ENCODE results near the gene MNS1. TPM values are rescaled to one million over a fixed set of nuclear protein-coding genes. Genes with fewer than 3 reads are reported as not detected.

The MNS1 gene
- total RNA-seq, 1 experiment from 2014 or later: 4.3 TPM

- Histone ChIP-seq H2AFZ (ENCODE audit: low read length) (no peak overlapping the region), H3K79me2 (ENCODE audit: low read length) (no peaks in the 10 kb centered on the region), H3K4me3 (ENCODE audit: low read length) (no peak overlapping the region), H3K9me3 (ENCODE audit: low read length) (no peaks in the 10 kb centered on the region), H3K9ac (ENCODE audit: low read length) (no peak overlapping the region), H3K4me2 (ENCODE audit: low read length) (no peak overlapping the region), H4K20me1 (ENCODE audit: low read length) (no peaks in the 10 kb centered on the region), H3K27ac (ENCODE audit: low read length) (no peak overlapping the region), H3K4me1 (ENCODE audit: insufficient read depth, low read length) (peaks cover 6% of the 10 kb centered on the region; the same call in 1 of the 2 replicates), H3K36me3 (ENCODE audit: low read depth, low read length) (no peaks in the 10 kb centered on the region), H3K27me3 (ENCODE audit: low read length) (no peaks in the 10 kb centered on the region), H3K9me2 (replicated peaks; ENCODE audit: low read length) (no peaks in the 10 kb centered on the region), H3F3A (ENCODE audit: low read length, unreplicated experiment) (no peaks in the 10 kb centered on the region)
- CTCF ChIA-PET: no interaction called here
- DNase-seq (no peak), ATAC-seq (no peak)
- POLR2A ChIA-PET (ENCODE audit: unreplicated experiment): no interaction called here
- no TSS peak for BruUV-seq (replicated peaks)
- no peak for TF ChIP-seq EZH2 (IDR thresholded peaks at IDR 0.05; ENCODE audit: low read length, unreplicated experiment)
- intact Hi-C loops (cut with micrococcal nuclease): no loop called here
These were observed 4.9 kb downstream of the MNS1 start for GRCh38 chr15:56460071-56460470.

DNA sequence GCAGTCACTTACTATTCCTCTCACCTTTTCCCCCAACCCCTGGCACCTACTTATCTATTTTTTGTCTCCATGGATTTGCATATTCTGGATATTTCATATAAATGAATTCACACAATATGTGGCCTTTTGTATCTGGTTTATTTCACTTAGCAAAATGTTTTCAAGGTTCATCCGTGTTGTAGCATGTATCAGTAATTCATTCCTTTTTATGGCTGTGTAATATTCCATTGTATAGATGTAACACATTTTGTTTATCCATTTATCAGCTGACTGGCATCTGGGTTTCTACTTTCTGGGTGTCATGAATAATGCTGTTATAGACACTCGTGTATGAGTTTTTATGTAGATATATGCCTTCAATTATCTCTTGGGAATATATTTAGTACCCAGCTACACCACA is 5.8 kb downstream of the MNS1 start:
- ChIA-PET CTCF (no interaction called here), POLR2A (ENCODE audit: unreplicated experiment) (no interaction called here)
- H3K4me1 ChIP-seq (ENCODE audit: insufficient read depth, low read length): peaks cover 4% of the 10 kb centered on the region; the same call in 1 of the 2 replicates
- H3K4me3 ChIP-seq (ENCODE audit: low read length): no peak overlapping the region
- DNase-seq (no peak), ATAC-seq (no peak)
- H3K36me3 ChIP-seq (ENCODE audit: low read depth, low read length): no peaks in the 10 kb centered on the region
- TF ChIP-seq EZH2phosphoT487 (IDR thresholded peaks at IDR 0.05; ENCODE audit: borderline replicate concordance, low read length): no peak
- TF ChIP-seq CTCF (conservative IDR thresholded peaks at IDR 0.05; ENCODE audit: low read depth, low read length): no peak
- TF ChIP-seq EZH2 (IDR thresholded peaks at IDR 0.05; ENCODE audit: low read length, unreplicated experiment): no peak
- H3K9me3 ChIP-seq (ENCODE audit: low read length): no peaks in the 10 kb centered on the region
- intact Hi-C loops (cut with micrococcal nuclease): no loop called here
- no TSS peak for BruUV-seq (replicated peaks)
- no peaks in the 10 kb centered on the region for H3K79me2 ChIP-seq (ENCODE audit: low read length)
- H3K27me3 ChIP-seq (ENCODE audit: low read length): no peaks in the 10 kb centered on the region
- no peak overlapping the region for H2AFZ ChIP-seq (ENCODE audit: low read length)
- no peak overlapping the region for H3K4me2 ChIP-seq (ENCODE audit: low read length)
- no peak overlapping the region for H3K9ac ChIP-seq (ENCODE audit: low read length)
- H3K9me2 ChIP-seq (replicated peaks; ENCODE audit: low read length): no peaks in the 10 kb centered on the region
- no peak overlapping the region for H3K27ac ChIP-seq (ENCODE audit: low read length)
- no peaks in the 10 kb centered on the region for H4K20me1 ChIP-seq (ENCODE audit: low read length)
- H3F3A ChIP-seq (ENCODE audit: low read length, unreplicated experiment): no peaks in the 10 kb centered on the region

- ATAC-seq (no peak), DNase-seq (no peak)
- no peak overlapping the region for H3K9ac ChIP-seq (ENCODE audit: low read length)
- intact Hi-C loops (cut with micrococcal nuclease): no loop called here
- no TSS peak for BruUV-seq (replicated peaks)
- no peaks in the 10 kb centered on the region for H3K79me2 ChIP-seq (ENCODE audit: low read length)
- POLR2A ChIA-PET (ENCODE audit: unreplicated experiment): no interaction called here
- no peaks in the 10 kb centered on the region for H3K9me3 ChIP-seq (ENCODE audit: low read length)
- H3K4me2 ChIP-seq (ENCODE audit: low read length): no peak overlapping the region
- no peak for TF ChIP-seq EZH2 (IDR thresholded peaks at IDR 0.05; ENCODE audit: low read length, unreplicated experiment)
- TF ChIP-seq EZH2phosphoT487 (IDR thresholded peaks at IDR 0.05; ENCODE audit: borderline replicate concordance, low read length): no peak
- TF ChIP-seq CTCF (conservative IDR thresholded peaks at IDR 0.05; ENCODE audit: low read depth, low read length): no peak
- H3K4me3 ChIP-seq (ENCODE audit: low read length): no peak overlapping the region
- no peaks in the 10 kb centered on the region for H3K9me2 ChIP-seq (replicated peaks; ENCODE audit: low read length)
- H2AFZ ChIP-seq (ENCODE audit: low read length): no peak overlapping the region
- H3K27ac ChIP-seq (ENCODE audit: low read length): no peak overlapping the region
- no peaks in the 10 kb centered on the region for H3K4me1 ChIP-seq (ENCODE audit: insufficient read depth, low read length)
- H3F3A ChIP-seq (ENCODE audit: low read length, unreplicated experiment): no peaks in the 10 kb centered on the region
- no peaks in the 10 kb centered on the region for H3K27me3 ChIP-seq (ENCODE audit: low read length)
- no peaks in the 10 kb centered on the region for H4K20me1 ChIP-seq (ENCODE audit: low read length)
- CTCF ChIA-PET: no interaction called here
- no peaks in the 10 kb centered on the region for H3K36me3 ChIP-seq (ENCODE audit: low read depth, low read length)
These were observed 8.7 kb downstream of the MNS1 start for GRCh38 chr15:56456229-56456628.

Measured in PC-3 (cell line).